ENCODE results near the gene ARRDC3. TPM values are rescaled to one million over a fixed set of nuclear protein-coding genes. Genes with fewer than 3 reads are reported as not detected.
A peak's percentile ranks its signal among the peaks of the same experiment; 100 is the strongest.

The ARRDC3 gene
- total RNA-seq, 1 donor from 2014 or later = 40.6 TPM

DNA sequence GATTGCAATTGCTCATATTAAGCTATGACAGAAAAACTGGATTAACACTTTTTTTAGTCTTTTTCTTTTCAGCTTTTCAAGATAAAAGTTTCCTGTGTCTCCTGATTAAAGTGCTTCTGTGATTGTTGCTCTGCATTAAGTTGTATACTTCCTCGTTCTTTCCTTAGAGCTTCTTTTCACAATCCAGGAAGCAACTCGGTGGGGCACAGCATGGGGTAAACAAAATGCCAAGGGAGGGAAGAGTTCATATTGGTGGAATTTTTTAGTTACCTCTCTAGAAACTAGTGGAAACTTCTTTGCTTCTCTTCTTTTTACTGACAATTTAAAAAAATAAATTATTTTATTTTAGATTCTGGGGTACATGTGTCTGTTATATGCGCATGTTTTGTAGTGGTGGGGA, 37.8 kb upstream of the ARRDC3 start:
- no peak for DNase-seq (ENCODE audit: low spot score)
- Mint-ChIP-seq H3K4me1 (ENCODE audit: unreplicated experiment) (peaks cover 11% of the 10 kb centered on the region), H3K27ac (ENCODE audit: unreplicated experiment) (no peak overlapping the region), H3K4me3 (ENCODE audit: unreplicated experiment) (no peak overlapping the region), H3K9me3 (ENCODE audit: unreplicated experiment) (no peaks in the 10 kb centered on the region), H3K27me3 (ENCODE audit: unreplicated experiment) (peaks cover 2% of the 10 kb centered on the region), H3K36me3 (ENCODE audit: low read depth, unreplicated experiment) (no peaks in the 10 kb centered on the region)
- no peak for TF ChIP-seq CTCF (IDR thresholded peaks at IDR 0.05; ENCODE audit: unreplicated experiment)

- peak; percentile 51 for DNase-seq (ENCODE audit: low spot score)
- peak; percentile 98 for TF ChIP-seq CTCF (IDR thresholded peaks at IDR 0.05; ENCODE audit: unreplicated experiment)
- Mint-ChIP-seq H3K9me3 (ENCODE audit: unreplicated experiment) (no peaks in the 10 kb centered on the region), H3K36me3 (ENCODE audit: low read depth, unreplicated experiment) (no peaks in the 10 kb centered on the region), H3K27me3 (ENCODE audit: unreplicated experiment) (peaks cover 2% of the 10 kb centered on the region), H3K27ac (ENCODE audit: unreplicated experiment) (no peak overlapping the region), H3K4me3 (ENCODE audit: unreplicated experiment) (no peak overlapping the region), H3K4me1 (ENCODE audit: unreplicated experiment) (peaks cover 11% of the 10 kb centered on the region)
These were observed 36.7 kb upstream of the ARRDC3 start for GRCh38 chr5:91419571-91420537.

GRCh38 chr5:91419136-91419535, 36.0 kb upstream of the ARRDC3 start:
- Mint-ChIP-seq H3K27me3 (ENCODE audit: unreplicated experiment) (peaks cover 2% of the 10 kb centered on the region), H3K27ac (ENCODE audit: unreplicated experiment) (no peak overlapping the region), H3K36me3 (ENCODE audit: low read depth, unreplicated experiment) (no peaks in the 10 kb centered on the region), H3K4me1 (ENCODE audit: unreplicated experiment) (peaks cover 15% of the 10 kb centered on the region), H3K4me3 (ENCODE audit: unreplicated experiment) (no peak overlapping the region), H3K9me3 (ENCODE audit: unreplicated experiment) (no peaks in the 10 kb centered on the region)
- TF ChIP-seq CTCF (IDR thresholded peaks at IDR 0.05; ENCODE audit: unreplicated experiment) = no peak
- no peak for DNase-seq (ENCODE audit: low spot score)

GRCh38 chr5:91418158-91418557, 35.0 kb upstream of the ARRDC3 start:
- no peaks in the 10 kb centered on the region for H3K9me3 Mint-ChIP-seq (ENCODE audit: unreplicated experiment)
- DNase-seq (ENCODE audit: low spot score) = no peak
- H3K27me3 Mint-ChIP-seq (ENCODE audit: unreplicated experiment) = peaks cover 2% of the 10 kb centered on the region
- TF ChIP-seq CTCF (IDR thresholded peaks at IDR 0.05; ENCODE audit: unreplicated experiment) = no peak
- no peaks in the 10 kb centered on the region for H3K36me3 Mint-ChIP-seq (ENCODE audit: low read depth, unreplicated experiment)
- peaks cover 18% of the 10 kb centered on the region for H3K4me1 Mint-ChIP-seq (ENCODE audit: unreplicated experiment)
- no peak overlapping the region for H3K27ac Mint-ChIP-seq (ENCODE audit: unreplicated experiment)
- H3K4me3 Mint-ChIP-seq (ENCODE audit: unreplicated experiment) = no peak overlapping the region

DNA sequence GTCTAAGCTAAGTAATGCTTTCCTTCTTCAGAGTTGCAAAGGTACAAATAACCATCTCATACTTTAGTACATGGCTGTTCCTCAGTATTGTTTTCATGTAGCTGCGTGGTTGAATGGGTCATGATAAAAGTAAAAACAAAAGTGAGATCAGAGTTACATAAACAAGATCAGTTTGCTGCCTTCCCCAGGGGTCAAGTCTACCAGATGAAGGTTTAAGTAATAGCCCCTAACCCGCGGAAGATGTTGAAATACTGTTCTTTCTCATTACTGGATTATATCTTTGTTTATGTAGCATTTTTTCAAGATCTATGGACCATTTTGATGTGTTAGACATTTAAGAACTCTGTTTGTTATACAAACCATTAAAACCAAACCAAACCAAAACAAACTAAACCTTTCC, 34.1 kb upstream of the ARRDC3 start:
- no peak for DNase-seq (ENCODE audit: low spot score)
- Mint-ChIP-seq H3K36me3 (ENCODE audit: low read depth, unreplicated experiment) (no peaks in the 10 kb centered on the region), H3K27ac (ENCODE audit: unreplicated experiment) (no peak overlapping the region), H3K27me3 (ENCODE audit: unreplicated experiment) (peaks cover 2% of the 10 kb centered on the region), H3K4me3 (ENCODE audit: unreplicated experiment) (no peak overlapping the region), H3K9me3 (ENCODE audit: unreplicated experiment) (no peaks in the 10 kb centered on the region), H3K4me1 (ENCODE audit: unreplicated experiment) (peaks cover 22% of the 10 kb centered on the region)
- no peak for TF ChIP-seq CTCF (IDR thresholded peaks at IDR 0.05; ENCODE audit: unreplicated experiment)

Measured in endothelial cell (in vitro differentiated cells).